DND-41 (cell line): ENCODE data around the gene NPAP1.

Experiments
- EZH2 ChIP-seq: IDR thresholded peaks from 3 replicates; pipeline ENCODE4 v1.6.1; 2012; ENCODE audit warnings: borderline replicate concordance, low read depth, mild to moderate bottlenecking, moderate library complexity, low read length, inconsistent platforms; ENCODE audit not compliant: severe bottlenecking
- TF ChIP-seq, protein P1 (sequence below): IDR thresholded peaks from 2 replicates; pipeline ENCODE4 v1.5.1; 2012; ENCODE audit warnings: borderline replicate concordance, low read length, moderate library complexity, mild to moderate bottlenecking; ENCODE audit not compliant: poor library complexity, severe bottlenecking; ENCODE audit errors: extremely low read depth

GRCh38 chr15:24718289-24719082 lies 42.9 kb downstream of the NPAP1 start:
- TF ChIP-seq, protein P1, sequence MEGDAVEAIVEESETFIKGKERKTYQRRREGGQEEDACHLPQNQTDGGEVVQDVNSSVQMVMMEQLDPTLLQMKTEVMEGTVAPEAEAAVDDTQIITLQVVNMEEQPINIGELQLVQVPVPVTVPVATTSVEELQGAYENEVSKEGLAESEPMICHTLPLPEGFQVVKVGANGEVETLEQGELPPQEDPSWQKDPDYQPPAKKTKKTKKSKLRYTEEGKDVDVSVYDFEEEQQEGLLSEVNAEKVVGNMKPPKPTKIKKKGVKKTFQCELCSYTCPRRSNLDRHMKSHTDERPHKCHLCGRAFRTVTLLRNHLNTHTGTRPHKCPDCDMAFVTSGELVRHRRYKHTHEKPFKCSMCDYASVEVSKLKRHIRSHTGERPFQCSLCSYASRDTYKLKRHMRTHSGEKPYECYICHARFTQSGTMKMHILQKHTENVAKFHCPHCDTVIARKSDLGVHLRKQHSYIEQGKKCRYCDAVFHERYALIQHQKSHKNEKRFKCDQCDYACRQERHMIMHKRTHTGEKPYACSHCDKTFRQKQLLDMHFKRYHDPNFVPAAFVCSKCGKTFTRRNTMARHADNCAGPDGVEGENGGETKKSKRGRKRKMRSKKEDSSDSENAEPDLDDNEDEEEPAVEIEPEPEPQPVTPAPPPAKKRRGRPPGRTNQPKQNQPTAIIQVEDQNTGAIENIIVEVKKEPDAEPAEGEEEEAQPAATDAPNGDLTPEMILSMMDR: no peak
- no peak for TF ChIP-seq EZH2
